HFFc6 (cell line): ENCODE data around the gene MINAR1. TPM values are rescaled to one million over a fixed set of nuclear protein-coding genes. Genes with fewer than 3 reads are reported as not detected.
A peak's percentile ranks its signal among the peaks of the same experiment; 100 is the strongest.
"Not testable (repeated sequence)": the region's sequence is repeated elsewhere in the genome, so short reads cannot be mapped to it uniquely, and the experiment has no call there.

Experiments
- DNase-seq: peaks from one replicate; pipeline ENCODE4 v3.0.0-alpha.2; 2018
- H3K27ac Mint-ChIP-seq: 2 replicates; pipeline ENCODE4 v1.8.0; 2020; ENCODE audit warnings: mild to moderate bottlenecking, mixed read lengths
- H3K27me3 Mint-ChIP-seq: 2 replicates; pipeline ENCODE4 v1.8.0; 2021; ENCODE audit warnings: mild to moderate bottlenecking, moderate library complexity, mixed read lengths; ENCODE audit not compliant: insufficient read depth
- H3K36me3 Mint-ChIP-seq: 2 replicates; pipeline ENCODE4 v1.8.0; 2021; ENCODE audit warnings: low read depth, mixed read lengths
- H3K4me1 Mint-ChIP-seq: 2 replicates; pipeline ENCODE4 v1.8.0; 2020; ENCODE audit warnings: low read depth, mixed read lengths
- H3K4me3 Mint-ChIP-seq: 2 replicates; pipeline ENCODE4 v1.8.0; 2020; ENCODE audit warnings: mild to moderate bottlenecking, moderate library complexity, mixed read lengths
- H3K9me3 Mint-ChIP-seq: 2 replicates; pipeline ENCODE4 v1.8.0; 2020; ENCODE audit warnings: mild to moderate bottlenecking, mixed read lengths
- CTCF ChIP-seq: fragments of 200-600 bp; sonication (generic); IDR thresholded peaks from 2 replicates; pipeline ENCODE4 v1.5.0; 2021; ENCODE audit warnings: antibody characterized with exemption, mild to moderate bottlenecking
- total RNA-seq, 6 experiments: library from RNA; stranded (reverse); fragmentation: NEBNext Ultra II Directional; extraction: Animal tissue kit (Norgen Biotek cat#: 25700); gene quantifications; 2 replicates in 1 of 6; 3 replicates in 5 of 6; pipeline ENCODE4 v1.2.3, GENCODE V29; 2021

Gene MINAR1
- total RNA-seq, 6 experiments from 2014 or later: 0.35 to 0.62 (median 0.52) TPM

GRCh38 chr15:79425591-79426295 lies 6.4 kb upstream of the MINAR1 start:
- Mint-ChIP-seq H3K27me3 (peaks cover 11% of the 10 kb centered on the region), H3K4me3 (no peak overlapping the region), H3K27ac (no peak overlapping the region), H3K4me1 (no peaks in the 10 kb centered on the region), H3K9me3 (no peaks in the 10 kb centered on the region), H3K36me3 (no peaks in the 10 kb centered on the region)
- DNase-seq: no peak
- no peak for TF ChIP-seq CTCF

- not testable (repeated sequence) for H3K4me3 Mint-ChIP-seq, H3K9me3 Mint-ChIP-seq, DNase-seq, H3K27ac Mint-ChIP-seq, H3K36me3 Mint-ChIP-seq, H3K4me1 Mint-ChIP-seq
- peaks cover 13% of the 10 kb centered on the region for H3K27me3 Mint-ChIP-seq
These were observed 5.2 kb upstream of the MINAR1 start for GRCh38 chr15:79426899-79427298.

GRCh38 chr15:79427781-79428598 lies 4.1 kb upstream of the MINAR1 start:
- no peak overlapping the region for H3K27ac Mint-ChIP-seq
- H3K36me3 Mint-ChIP-seq: no peaks in the 10 kb centered on the region
- peaks cover 5% of the 10 kb centered on the region for H3K4me1 Mint-ChIP-seq
- H3K4me3 Mint-ChIP-seq: no peak overlapping the region
- DNase-seq: no peak
- H3K27me3 Mint-ChIP-seq: peaks cover 19% of the 10 kb centered on the region
- TF ChIP-seq CTCF: no peak
- no peaks in the 10 kb centered on the region for H3K9me3 Mint-ChIP-seq

GRCh38 chr15:79430901-79431635 lies 1.1 kb upstream of the MINAR1 start:
- no peak for DNase-seq
- no peaks in the 10 kb centered on the region for H3K9me3 Mint-ChIP-seq
- peaks cover 5% of the 10 kb centered on the region for H3K4me1 Mint-ChIP-seq
- H3K36me3 Mint-ChIP-seq: no peaks in the 10 kb centered on the region
- no peak overlapping the region for H3K27ac Mint-ChIP-seq
- peaks cover 35% of the 10 kb centered on the region for H3K27me3 Mint-ChIP-seq
- peak overlapping the region; percentile 68 for H3K4me3 Mint-ChIP-seq
- no peak for TF ChIP-seq CTCF

- H3K4me3 Mint-ChIP-seq: peak overlapping the region; percentile 49
- no peak; the same call in 1 of the 2 replicates for TF ChIP-seq CTCF
- no peak overlapping the region for H3K27ac Mint-ChIP-seq
- H3K4me1 Mint-ChIP-seq: peaks cover 5% of the 10 kb centered on the region
- no peaks in the 10 kb centered on the region for H3K9me3 Mint-ChIP-seq
- DNase-seq: no peak
- no peaks in the 10 kb centered on the region for H3K36me3 Mint-ChIP-seq
- peaks cover 38% of the 10 kb centered on the region for H3K27me3 Mint-ChIP-seq
These were observed 474 bp downstream of the MINAR1 start for GRCh38 chr15:79432345-79433275.
